Skeletal muscle tissue (tissue), 4 donors: ENCODE measurements around the gene ATF5. TPM values are rescaled to one million over a fixed set of nuclear protein-coding genes. Genes with fewer than 3 reads are reported as not detected.

Experiments
- H3K27ac ChIP-seq: one replicate; pipeline ENCODE4 v1.7.0; 2013; ENCODE audit warnings: mild to moderate bottlenecking, low read depth, low read length, inconsistent platforms
- H3K27me3 ChIP-seq, 3 donors: one replicate each; pipeline ENCODE4 v1.7.0; 2013; ENCODE audit warnings: low read length in 3 of 3; ENCODE audit not compliant: control insufficient read depth in 3 of 3, insufficient read depth in 3 of 3
- H3K36me3 ChIP-seq, 3 donors: one replicate each; pipeline ENCODE4 v1.7.0; 2013; ENCODE audit warnings: low read length in 3 of 3; ENCODE audit not compliant: control insufficient read depth in 3 of 3, insufficient read depth in 3 of 3
- H3K4me1 ChIP-seq, 3 donors: one replicate each; pipeline ENCODE4 v1.7.0; 2013; ENCODE audit warnings: low read length in 3 of 3, mild to moderate bottlenecking in 3 of 3; ENCODE audit not compliant: control insufficient read depth in 3 of 3, insufficient read depth in 3 of 3
- H3K4me3 ChIP-seq, 3 donors: one replicate each; pipeline ENCODE4 v1.7.0; 2013; ENCODE audit warnings: low read length in 3 of 3
- H3K9ac ChIP-seq, 3 donors: one replicate each; pipeline ENCODE4 v1.7.0; 2013; ENCODE audit warnings: low read length in 3 of 3, mild to moderate bottlenecking in 3 of 3, moderate library complexity in 2 of 3, low read depth in 1 of 3
- H3K9me3 ChIP-seq, 3 donors: one replicate each; pipeline ENCODE4 v1.7.0; 2013; ENCODE audit warnings: low read length in 3 of 3; ENCODE audit not compliant: control insufficient read depth in 3 of 3
- total RNA-seq: library from RNA; depleted of rRNA; stranded (reverse); fragments of >200 nt; gene quantifications from one replicate; pipeline ENCODE4 v1.2.3, GENCODE V29; 2014
- donor health status: Osteomylitis.

The ATF5 gene
- total RNA-seq, 1 donor from 2014 or later, result 2.1 TPM

DNA sequence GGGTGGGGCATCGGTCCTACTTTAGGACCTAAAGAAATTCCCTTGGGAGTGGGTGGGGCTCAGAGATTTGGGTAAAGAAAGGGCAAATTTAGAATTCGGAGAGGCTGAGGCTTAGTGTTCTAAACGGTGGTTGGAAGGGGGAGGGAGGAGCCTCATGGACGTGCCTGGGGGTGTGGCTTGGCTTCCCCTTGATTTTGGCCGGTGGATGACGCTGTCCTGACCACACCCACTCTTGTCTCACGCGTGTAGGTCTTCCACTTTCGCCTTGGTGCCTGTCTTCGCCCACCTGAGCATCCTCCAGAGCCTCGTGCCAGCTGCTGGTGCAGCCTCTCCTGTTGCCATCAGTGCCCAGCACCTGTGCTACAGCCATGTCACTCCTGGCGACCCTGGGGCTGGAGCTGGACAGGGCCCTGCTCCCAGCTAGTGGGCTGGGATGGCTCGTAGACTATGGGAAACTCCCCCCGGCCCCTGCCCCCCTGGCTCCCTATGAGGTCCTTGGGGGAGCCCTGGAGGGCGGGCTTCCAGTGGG is 1.5 kb downstream of the ATF5 start:
- H3K27ac ChIP-seq, result peak overlapping the region; percentile 88
- H3K4me3 ChIP-seq, result peak overlapping the region in 2 of 3 donors; percentile 88 to 95
- H3K36me3 ChIP-seq, result peaks cover 10 to 17% (median 11%) of the 10 kb centered on the region in 3 donors
- no peaks in the 10 kb centered on the region for H3K27me3 ChIP-seq
- no peak overlapping the region for H3K9ac ChIP-seq
- H3K4me1 ChIP-seq, result peaks cover 17 to 30% (median 18%) of the 10 kb centered on the region in 3 donors
- H3K9me3 ChIP-seq, result no peaks in the 10 kb centered on the region

DNA sequence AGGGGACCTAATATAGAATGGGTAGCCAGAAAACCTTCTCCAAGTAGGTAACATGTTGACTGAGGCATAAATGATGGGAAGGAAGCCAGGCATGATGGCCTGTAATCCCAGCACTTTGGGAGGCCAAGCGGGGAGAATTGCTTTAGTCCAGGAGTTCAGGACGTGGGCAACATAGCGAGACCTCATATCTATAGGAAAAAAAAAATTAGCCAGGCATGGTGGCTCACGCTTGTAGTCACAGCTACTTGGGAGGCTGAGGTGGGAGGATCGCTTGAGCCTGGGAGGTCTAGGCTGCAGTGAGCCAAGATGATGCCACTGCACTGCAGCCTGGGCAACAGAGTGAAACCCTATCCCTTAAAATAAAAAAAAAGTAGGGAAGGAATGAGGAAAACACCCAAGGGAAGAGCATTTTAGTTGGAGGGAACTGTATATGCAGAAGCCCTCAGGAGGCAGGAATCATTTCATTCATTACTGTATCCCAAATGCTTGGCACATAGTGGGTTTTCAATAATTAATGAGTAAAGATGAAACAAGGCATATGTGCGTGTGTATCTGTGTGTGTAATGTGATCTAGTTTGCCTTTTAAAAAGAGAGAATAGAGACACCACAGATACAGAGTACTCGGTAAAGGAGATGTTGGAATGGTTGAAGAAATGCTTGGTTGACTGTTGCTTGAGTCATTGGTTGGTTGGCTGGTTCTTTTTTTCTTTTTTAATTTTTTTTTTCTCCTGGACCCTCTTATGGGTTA is 2.5 kb downstream of the ATF5 start:
- Histone ChIP-seq H3K4me1 (peaks cover 17 to 29% (median 18%) of the 10 kb centered on the region in 3 donors), H3K27ac (no peak overlapping the region), H3K9me3 (no peaks in the 10 kb centered on the region), H3K27me3 (no peaks in the 10 kb centered on the region), H3K4me3 (no peak overlapping the region), H3K36me3 (peaks cover 10 to 15% (median 11%) of the 10 kb centered on the region in 3 donors), H3K9ac (no peak overlapping the region)

DNA sequence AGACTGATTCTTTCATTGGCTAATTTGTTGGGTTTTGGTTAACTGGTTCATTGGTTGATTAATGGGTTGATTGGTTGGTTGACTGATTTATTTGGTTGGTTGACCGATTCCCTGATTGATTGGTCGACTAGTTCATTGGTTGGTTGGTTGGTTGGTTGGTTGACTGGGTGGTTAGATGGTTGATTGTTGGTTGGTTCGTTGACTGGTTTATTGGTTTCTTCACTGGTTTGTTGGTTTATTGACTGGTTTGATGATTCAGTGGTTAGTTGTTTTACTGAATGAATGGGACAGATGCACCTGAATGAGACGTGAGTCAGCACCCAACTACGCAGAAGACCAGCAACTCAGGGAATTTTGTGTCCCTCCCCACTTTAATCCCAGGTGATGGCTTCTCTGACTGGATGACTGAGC is 3.0 kb downstream of the ATF5 start:
- no peak overlapping the region for H3K4me3 ChIP-seq
- no peak overlapping the region for H3K9ac ChIP-seq
- H3K9me3 ChIP-seq, result no peaks in the 10 kb centered on the region
- no peaks in the 10 kb centered on the region for H3K27me3 ChIP-seq
- H3K36me3 ChIP-seq, result peaks cover 6 to 12% (median 9%) of the 10 kb centered on the region in 3 donors
- H3K4me1 ChIP-seq, result peaks cover 15 to 23% (median 17%) of the 10 kb centered on the region in 3 donors
- H3K27ac ChIP-seq, result no peak overlapping the region

DNA sequence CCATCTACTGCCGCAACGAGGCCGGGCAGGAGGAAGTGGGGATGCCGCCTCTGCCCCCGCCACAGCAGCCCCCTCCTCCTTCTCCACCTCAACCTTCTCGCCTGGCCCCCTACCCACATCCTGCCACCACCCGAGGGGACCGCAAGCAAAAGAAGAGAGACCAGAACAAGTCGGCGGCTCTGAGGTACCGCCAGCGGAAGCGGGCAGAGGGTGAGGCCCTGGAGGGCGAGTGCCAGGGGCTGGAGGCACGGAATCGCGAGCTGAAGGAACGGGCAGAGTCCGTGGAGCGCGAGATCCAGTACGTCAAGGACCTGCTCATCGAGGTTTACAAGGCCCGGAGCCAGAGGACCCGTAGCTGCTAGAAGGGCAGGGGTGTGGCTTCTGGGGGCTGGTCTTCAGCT is 3.7 kb downstream of the ATF5 start:
- Histone ChIP-seq H3K9ac (no peak overlapping the region), H3K4me3 (no peak overlapping the region), H3K27ac (no peak overlapping the region), H3K36me3 (peaks cover 0 to 6% (median 2%) of the 10 kb centered on the region in 3 donors), H3K4me1 (peaks cover 10 to 19% (median 10%) of the 10 kb centered on the region in 3 donors), H3K27me3 (no peaks in the 10 kb centered on the region), H3K9me3 (no peaks in the 10 kb centered on the region)

DNA sequence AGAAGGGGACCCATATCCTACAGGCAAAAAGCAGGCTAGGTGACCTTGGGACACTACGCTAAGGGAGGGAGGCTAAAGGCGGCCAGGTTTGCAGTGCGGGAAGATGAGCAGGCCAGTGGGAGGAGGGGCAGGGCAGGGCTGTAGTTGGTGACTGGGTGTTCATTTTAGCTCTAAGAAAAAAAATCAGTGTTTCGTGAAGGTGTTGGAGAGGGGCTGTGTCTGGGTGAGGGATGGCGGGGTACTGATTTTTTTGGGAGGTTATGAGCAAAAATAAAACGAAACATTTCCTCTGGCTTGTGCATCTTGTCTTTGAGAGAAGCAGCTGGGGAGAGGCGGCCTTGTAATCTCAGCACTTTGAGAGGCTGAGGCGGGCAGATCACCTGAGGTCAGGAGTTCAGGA is 4.6 kb downstream of the ATF5 start:
- no peak overlapping the region for H3K27ac ChIP-seq
- H3K4me3 ChIP-seq, result no peak overlapping the region
- no peak overlapping the region for H3K9ac ChIP-seq
- H3K9me3 ChIP-seq, result no peaks in the 10 kb centered on the region
- peaks cover 0 to 5% (median 0%) of the 10 kb centered on the region in 3 donors for H3K36me3 ChIP-seq
- peaks cover 0 to 2% (median 0%) of the 10 kb centered on the region in 3 donors for H3K27me3 ChIP-seq
- peaks cover 5 to 15% (median 6%) of the 10 kb centered on the region in 3 donors for H3K4me1 ChIP-seq

DNA sequence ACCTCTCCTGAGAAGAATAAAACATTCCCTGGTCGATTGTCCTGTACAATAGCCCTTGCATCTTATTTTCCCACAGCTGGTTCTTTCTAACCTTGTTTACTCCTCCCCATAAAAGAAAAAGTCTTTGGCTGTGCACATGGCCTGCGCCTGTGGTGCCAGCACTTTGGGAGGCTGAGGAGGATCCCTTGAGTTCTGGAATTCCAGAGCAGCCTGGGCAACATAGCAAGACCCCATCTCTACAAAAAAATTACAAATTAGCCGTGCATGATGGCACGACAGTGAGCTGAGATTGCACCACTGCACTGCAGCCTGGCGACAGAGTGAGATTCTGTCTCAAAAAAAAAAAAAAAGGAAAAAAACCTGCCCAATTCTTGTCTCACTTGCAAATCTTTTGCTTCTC is 7.5 kb downstream of the ATF5 start:
- H3K27ac ChIP-seq, result no peak overlapping the region
- no peak overlapping the region for H3K9ac ChIP-seq
- H3K9me3 ChIP-seq, result no peaks in the 10 kb centered on the region
- peaks cover 0 to 2% (median 0%) of the 10 kb centered on the region in 3 donors for H3K36me3 ChIP-seq
- peaks cover 0 to 2% (median 2%) of the 10 kb centered on the region in 3 donors for H3K27me3 ChIP-seq
- H3K4me3 ChIP-seq, result no peak overlapping the region
- H3K4me1 ChIP-seq, result peaks cover 4 to 7% (median 4%) of the 10 kb centered on the region in 3 donors

DNA sequence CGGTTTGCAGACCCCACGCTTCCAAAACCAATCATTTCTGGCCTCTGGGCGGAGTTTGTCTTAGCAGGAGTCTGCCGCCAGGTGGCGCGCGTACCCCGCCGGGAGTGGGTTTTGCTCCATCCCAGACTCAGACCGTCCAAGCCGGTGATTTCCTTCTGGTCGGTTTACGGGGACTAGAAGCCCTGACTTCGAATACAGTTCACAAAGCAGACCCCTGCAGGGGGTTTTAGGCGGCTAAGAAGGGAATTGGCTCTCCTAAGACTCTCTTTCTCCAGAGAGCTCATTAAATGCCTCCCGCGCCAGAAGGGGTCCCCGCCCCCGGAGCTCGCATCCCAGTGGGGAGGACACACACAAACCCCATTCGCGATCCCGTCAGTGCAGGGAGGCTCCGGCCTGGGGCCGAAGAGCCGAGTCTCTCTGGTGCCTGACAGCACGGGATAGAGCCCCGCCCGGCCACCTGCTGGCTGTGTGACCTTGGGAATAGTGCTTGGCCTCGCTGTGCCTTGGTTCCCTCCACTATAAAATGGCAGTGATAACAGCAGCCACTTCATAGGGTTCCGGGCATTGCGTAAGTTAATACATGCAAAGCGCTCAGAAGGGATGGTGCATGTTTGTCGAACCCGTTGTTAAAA is 8.9 kb downstream of the ATF5 start:
- H3K27me3 ChIP-seq, result peaks cover 0 to 2% (median 2%) of the 10 kb centered on the region in 3 donors
- H3K4me3 ChIP-seq, result peak overlapping the region in 1 of 3 donors; percentile 36
- no peaks in the 10 kb centered on the region for H3K9me3 ChIP-seq
- no peak overlapping the region for H3K27ac ChIP-seq
- H3K36me3 ChIP-seq, result peaks cover 0 to under 1% (median 0%) of the 10 kb centered on the region in 3 donors
- peaks cover 4 to 7% (median 4%) of the 10 kb centered on the region in 3 donors for H3K4me1 ChIP-seq
- H3K9ac ChIP-seq, result peak overlapping the region in 1 of 3 donors; percentile 16

DNA sequence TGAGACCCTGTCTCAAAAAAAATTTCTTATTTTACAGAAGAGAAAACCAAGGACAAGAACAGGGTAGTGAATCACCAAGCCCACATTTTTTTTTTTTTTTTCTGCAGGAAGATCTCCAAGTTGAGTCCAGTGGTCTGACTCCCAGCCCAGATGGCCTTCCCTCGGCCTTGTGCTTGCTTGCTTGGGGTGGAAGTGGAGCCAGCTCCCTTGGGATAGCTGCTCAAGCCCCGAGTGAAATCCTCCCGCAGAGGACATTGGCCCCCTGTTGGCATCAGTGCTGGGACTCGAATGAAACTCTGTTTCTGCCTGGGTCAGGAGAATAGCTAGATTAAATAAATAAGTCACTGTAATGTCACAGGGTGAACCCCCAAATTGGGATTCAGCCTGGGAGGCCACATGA is 9.7 kb downstream of the ATF5 start:
- no peak overlapping the region for H3K27ac ChIP-seq
- peaks cover 0 to 2% (median 2%) of the 10 kb centered on the region in 3 donors for H3K27me3 ChIP-seq
- no peak overlapping the region for H3K4me3 ChIP-seq
- H3K9ac ChIP-seq, result no peak overlapping the region
- no peaks in the 10 kb centered on the region for H3K36me3 ChIP-seq
- no peaks in the 10 kb centered on the region for H3K9me3 ChIP-seq
- H3K4me1 ChIP-seq, result peaks cover 4 to 7% (median 4%) of the 10 kb centered on the region in 3 donors

DNA sequence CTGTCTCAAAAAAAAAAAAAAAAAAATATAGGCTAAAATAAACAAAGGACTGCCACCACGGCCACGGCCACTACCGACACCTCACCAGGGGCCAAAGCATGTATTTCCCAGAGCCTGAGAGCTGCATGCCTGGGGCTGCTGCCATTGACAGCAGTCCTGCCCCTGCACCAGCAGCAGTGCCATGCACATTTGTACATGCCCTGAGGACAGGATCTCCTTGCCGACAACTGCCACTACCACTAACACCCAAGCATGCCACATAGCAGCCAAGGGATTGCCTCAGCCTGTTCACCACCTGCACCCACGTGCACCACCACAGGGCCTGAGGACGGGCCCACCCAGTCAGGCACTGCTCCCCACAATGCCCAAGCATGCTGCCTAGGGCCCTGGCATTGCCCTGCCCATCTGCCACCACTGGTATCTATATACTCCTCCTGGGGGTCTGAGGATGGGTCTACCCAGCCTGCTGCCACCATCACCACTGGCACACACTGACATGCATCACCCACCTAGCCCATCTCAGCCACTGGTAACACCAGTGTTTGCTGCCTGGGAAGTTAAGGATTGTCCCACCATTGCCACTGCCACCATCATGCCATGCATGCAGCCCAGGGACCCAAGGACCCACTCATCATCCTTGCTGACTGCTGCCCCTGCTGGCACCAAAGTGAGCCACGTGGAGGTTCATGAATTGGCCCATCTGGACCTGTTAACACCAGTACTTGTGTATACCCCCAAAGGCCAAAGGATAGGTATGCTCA is 10.9 kb downstream of the ATF5 start:
- Histone ChIP-seq H3K27ac (no peak overlapping the region), H3K4me1 (peaks cover 4 to 7% (median 4%) of the 10 kb centered on the region in 3 donors), H3K9ac (no peak overlapping the region), H3K27me3 (peaks cover 0 to 2% (median 2%) of the 10 kb centered on the region in 3 donors), H3K36me3 (no peaks in the 10 kb centered on the region), H3K9me3 (no peaks in the 10 kb centered on the region), H3K4me3 (no peak overlapping the region)
